ENCODE results near the gene AKAP6.

DNA sequence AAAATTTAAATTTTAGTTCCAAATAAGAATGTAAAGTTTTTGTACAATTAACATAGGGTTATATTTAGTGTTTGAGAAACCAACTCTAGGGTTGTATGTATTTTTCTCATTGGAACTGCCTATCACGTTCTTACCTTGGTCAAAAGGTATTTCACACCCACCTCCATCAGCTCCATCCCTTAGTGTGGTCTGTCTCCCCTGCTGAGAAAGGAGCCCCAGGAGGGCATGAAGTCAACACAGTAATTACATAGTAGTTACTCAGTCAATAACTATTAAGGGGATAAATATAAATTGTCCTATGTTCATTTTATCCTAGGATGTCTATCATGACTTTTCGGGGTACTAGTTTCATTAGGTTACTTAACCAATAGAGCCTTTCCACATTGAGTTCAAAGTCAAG lies 106.3 kb downstream of the AKAP6 start:
- TF ChIP-seq, protein P1, sequence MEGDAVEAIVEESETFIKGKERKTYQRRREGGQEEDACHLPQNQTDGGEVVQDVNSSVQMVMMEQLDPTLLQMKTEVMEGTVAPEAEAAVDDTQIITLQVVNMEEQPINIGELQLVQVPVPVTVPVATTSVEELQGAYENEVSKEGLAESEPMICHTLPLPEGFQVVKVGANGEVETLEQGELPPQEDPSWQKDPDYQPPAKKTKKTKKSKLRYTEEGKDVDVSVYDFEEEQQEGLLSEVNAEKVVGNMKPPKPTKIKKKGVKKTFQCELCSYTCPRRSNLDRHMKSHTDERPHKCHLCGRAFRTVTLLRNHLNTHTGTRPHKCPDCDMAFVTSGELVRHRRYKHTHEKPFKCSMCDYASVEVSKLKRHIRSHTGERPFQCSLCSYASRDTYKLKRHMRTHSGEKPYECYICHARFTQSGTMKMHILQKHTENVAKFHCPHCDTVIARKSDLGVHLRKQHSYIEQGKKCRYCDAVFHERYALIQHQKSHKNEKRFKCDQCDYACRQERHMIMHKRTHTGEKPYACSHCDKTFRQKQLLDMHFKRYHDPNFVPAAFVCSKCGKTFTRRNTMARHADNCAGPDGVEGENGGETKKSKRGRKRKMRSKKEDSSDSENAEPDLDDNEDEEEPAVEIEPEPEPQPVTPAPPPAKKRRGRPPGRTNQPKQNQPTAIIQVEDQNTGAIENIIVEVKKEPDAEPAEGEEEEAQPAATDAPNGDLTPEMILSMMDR (IDR thresholded peaks at IDR 0.05): no peak
- TF ChIP-seq POLR2A (IDR thresholded peaks at IDR 0.05) (no peak), EP300 (IDR thresholded peaks at IDR 0.05) (no peak)
